ENCODE data around the gene SEMA3A.
"Not testable (repeated sequence)": the region's sequence is repeated elsewhere in the genome, so short reads cannot be mapped to it uniquely, and the experiment has no call there.

Gene SEMA3A

GRCh38 chr7:84194484-84195271, at the start of gene SEMA3A:
TSS of gene SEMA3A (minus strand) at chr7:84194789. CDS start at chr7:84194586, 203 bp downstream.
- peak in 1 of 2 experiments; percentile 0 for DNase-seq

DNA sequence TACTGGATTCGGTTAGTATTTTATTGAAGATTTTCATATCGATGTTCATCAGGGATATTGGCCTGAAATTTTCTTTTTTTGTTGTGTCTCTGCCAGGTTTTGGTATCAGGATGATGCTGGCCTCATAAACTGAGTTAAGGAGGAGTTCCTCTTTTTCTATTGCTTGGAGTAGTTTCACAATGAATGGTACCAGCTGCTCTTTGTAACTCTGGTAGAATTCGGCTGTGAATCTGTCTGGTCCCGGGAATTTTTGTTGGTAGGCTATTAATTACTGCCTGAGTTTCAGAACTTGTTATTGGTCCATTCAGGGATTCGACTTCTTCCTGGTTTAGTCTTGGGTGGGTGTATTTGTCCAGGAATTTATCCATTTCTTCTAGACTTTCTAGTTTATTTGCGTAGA, 48.4 kb upstream of the SEMA3A start:
- not testable (repeated sequence) for DNase-seq

- DNase-seq: no peak
Measured at GRCh38 chr7:84238596-84238995, 44.0 kb upstream of the SEMA3A start.

- DNase-seq: no peak
Measured at GRCh38 chr7:84237533-84238173, 43.1 kb upstream of the SEMA3A start.

- no peak for DNase-seq
Measured at GRCh38 chr7:84236398-84236797, 41.8 kb upstream of the SEMA3A start.

GRCh38 chr7:84232646-84233045, 38.1 kb upstream of the SEMA3A start:
- no peak for DNase-seq

DNA sequence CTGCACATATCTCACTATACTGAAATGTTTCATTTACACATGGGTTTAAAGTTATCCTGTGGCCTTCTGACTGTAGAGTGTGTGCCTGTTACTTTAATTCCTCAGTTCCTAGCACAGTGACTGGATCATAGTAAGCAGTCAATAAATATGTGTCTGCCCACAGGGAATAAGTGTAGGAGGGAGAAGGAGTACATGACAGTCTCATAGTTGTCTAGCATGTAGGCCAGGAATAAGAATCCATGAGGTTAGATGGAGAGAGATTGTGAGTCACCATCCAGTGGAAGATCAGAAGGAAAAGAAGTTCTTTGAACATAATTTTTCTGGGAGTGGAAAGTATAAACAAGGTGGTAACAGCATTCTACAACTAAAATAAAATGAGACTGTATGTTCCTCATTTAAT, 36.6 kb upstream of the SEMA3A start:
- DNase-seq: no peak

- DNase-seq: no peak
Measured at GRCh38 chr7:84230491-84230890, 35.9 kb upstream of the SEMA3A start.

- no peak for DNase-seq
Measured at GRCh38 chr7:84228526-84228925, 33.9 kb upstream of the SEMA3A start.

- no peak for DNase-seq
Measured at GRCh38 chr7:84226759-84227158, 32.2 kb upstream of the SEMA3A start.

- DNase-seq: no peak
Measured at GRCh38 chr7:84224505-84224904, 29.9 kb upstream of the SEMA3A start.

GRCh38 chr7:84219310-84219709, 24.7 kb upstream of the SEMA3A start:
- DNase-seq: no peak

DNA sequence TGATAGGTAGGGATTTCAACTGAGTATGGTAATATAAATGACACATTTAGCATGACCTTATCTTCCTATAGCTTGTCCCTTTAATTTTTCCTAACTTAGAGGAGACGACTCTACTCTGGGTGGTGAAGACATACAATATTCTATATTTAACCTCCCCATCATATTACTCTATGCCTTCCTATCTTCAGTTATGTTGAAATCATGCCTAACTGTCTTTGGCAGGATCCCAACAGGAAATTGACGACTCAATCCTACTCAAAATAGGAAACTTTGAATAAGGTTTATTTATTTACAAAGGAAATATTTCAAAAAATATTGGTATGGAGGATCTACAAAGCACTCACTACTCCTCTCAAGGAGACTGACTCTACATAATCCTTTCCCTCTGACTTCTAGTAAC, 24.1 kb upstream of the SEMA3A start:
- no peak for DNase-seq

DNA sequence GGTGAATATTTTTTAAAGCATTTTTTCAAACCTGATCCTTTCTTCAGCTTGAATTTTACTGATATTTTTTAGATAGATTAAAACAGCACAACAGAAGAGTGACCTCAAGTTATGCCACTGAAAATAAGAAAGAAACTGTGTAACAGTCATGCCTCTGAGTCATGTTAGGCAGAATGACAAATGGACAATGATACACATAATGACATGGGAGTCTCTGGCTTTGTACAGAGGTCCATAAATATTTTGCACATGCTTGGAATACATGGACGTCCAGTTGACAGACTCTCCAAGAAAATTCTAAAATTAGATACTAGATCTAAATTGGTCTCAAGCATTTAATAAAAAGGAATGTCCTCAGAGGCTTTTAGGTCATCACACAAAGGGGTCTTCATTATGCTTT, 21.9 kb upstream of the SEMA3A start:
- no peak for DNase-seq

GRCh38 chr7:84214757-84215156, 20.2 kb upstream of the SEMA3A start:
- not testable (repeated sequence) for DNase-seq

- DNase-seq: no peak
Measured at GRCh38 chr7:84210301-84210700, 15.7 kb upstream of the SEMA3A start.

GRCh38 chr7:84209006-84209405, 14.4 kb upstream of the SEMA3A start:
- DNase-seq: no peak

DNA sequence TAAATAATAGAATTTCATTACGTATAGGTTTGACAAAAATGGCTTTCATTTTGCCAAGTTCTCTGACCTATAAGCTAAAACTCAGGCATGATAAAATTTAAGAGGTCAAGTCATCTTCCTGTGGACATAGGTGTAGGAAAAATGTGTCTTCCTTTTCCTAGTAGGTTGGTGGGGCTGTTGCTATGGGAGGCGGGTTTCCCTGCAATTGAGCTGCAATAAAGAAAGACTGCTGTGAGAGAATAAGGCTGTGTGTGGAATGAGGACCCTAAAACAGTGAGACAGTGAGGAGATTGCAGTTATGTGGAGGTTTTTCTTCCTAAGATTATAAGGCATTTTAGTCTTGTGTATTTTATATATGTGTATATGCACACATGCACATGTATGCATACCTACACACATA, 13.0 kb upstream of the SEMA3A start:
- DNase-seq: no peak

DNA sequence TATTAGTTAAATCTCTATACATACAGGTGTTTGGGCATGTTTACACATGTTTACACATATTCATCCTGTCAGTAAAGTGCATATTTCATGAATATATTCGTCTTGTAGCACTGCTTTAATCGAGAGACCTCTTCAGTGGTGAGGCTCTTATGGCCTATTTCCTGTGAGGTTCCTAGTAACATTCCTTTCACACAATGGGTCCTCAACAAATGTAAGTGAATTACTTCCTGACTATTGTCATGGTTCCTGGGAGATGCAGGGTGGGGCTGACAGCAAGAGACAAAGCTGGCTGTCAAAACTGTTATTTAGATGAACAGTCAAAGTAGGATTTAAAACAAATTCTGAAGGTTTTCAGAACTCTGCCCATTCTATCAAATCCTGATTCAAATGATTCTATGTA, 12.4 kb upstream of the SEMA3A start:
- no peak for DNase-seq

- no peak for DNase-seq
Measured at GRCh38 chr7:84204655-84205054, 10.1 kb upstream of the SEMA3A start.

- DNase-seq: no peak
Measured at GRCh38 chr7:84202855-84203254, 8.3 kb upstream of the SEMA3A start.

GRCh38 chr7:84200859-84201258, 6.3 kb upstream of the SEMA3A start:
- no peak for DNase-seq

DNA sequence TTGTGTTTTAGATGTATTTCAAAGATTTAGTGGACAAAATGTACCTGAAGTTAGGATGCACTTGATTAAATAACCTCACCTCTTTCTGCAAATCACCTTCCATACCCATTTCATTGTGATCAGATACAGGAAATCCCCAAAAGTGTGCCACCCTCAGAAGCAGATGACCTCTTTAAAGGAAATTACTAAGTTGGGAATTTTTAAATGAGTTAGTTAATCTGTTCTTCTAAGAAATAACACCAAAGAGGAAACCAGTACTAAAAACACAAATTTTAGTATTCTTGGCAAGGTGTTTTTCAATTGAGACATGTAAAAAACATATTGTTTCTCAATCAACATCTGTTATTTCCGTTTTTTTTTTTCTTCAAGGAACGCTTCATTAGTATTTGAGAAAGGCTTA, 4.6 kb upstream of the SEMA3A start:
- DNase-seq: no peak

GRCh38 chr7:84196084-84196503, 1.5 kb upstream of the SEMA3A start:
- no peak for DNase-seq
